Osteocyte (in vitro differentiated cells): ENCODE data around the gene UST. TPM values are rescaled to one million over a fixed set of nuclear protein-coding genes. Genes with fewer than 3 reads are reported as not detected.

Source experiments
- DNase-seq: peaks from one replicate; pipeline ENCODE4 v3.0.0; 2021; ENCODE audit warnings: mixed read lengths; ENCODE audit not compliant: unreplicated experiment; ENCODE audit errors: extremely low spot score
- H3K27ac Mint-ChIP-seq: one replicate; pipeline ENCODE4 v1.8.0; 2021; ENCODE audit warnings: mild to moderate bottlenecking, mixed read lengths; ENCODE audit not compliant: unreplicated experiment
- H3K27me3 Mint-ChIP-seq: one replicate; pipeline ENCODE4 v1.8.0; 2021; ENCODE audit warnings: mixed read lengths; ENCODE audit not compliant: unreplicated experiment
- H3K36me3 Mint-ChIP-seq: one replicate; pipeline ENCODE4 v1.8.0; 2021; ENCODE audit warnings: mixed read lengths; ENCODE audit not compliant: unreplicated experiment
- H3K4me1 Mint-ChIP-seq: one replicate; pipeline ENCODE4 v1.8.0; 2021; ENCODE audit warnings: mixed read lengths; ENCODE audit not compliant: unreplicated experiment
- H3K4me3 Mint-ChIP-seq: one replicate; pipeline ENCODE4 v1.8.0; 2021; ENCODE audit warnings: mild to moderate bottlenecking, moderate library complexity, mixed read lengths; ENCODE audit not compliant: unreplicated experiment
- H3K9me3 Mint-ChIP-seq: one replicate; pipeline ENCODE4 v1.8.0; 2021; ENCODE audit warnings: mixed read lengths; ENCODE audit not compliant: unreplicated experiment
- total RNA-seq: library from RNA; stranded (reverse); gene quantifications from 2 replicates; pipeline ENCODE4 v1.2.1, GENCODE V29; 2021
- TF ChIP-seq, protein P1 (sequence below): fragments of 200-600 bp; sonication (generic); IDR thresholded peaks from 2 replicates; pipeline ENCODE4 v1.5.0; 2021; ENCODE audit warnings: antibody characterized with exemption, mild to moderate bottlenecking, moderate library complexity

Gene UST
- total RNA-seq, 1 donor from 2014 or later, result 15.7 TPM

DNA sequence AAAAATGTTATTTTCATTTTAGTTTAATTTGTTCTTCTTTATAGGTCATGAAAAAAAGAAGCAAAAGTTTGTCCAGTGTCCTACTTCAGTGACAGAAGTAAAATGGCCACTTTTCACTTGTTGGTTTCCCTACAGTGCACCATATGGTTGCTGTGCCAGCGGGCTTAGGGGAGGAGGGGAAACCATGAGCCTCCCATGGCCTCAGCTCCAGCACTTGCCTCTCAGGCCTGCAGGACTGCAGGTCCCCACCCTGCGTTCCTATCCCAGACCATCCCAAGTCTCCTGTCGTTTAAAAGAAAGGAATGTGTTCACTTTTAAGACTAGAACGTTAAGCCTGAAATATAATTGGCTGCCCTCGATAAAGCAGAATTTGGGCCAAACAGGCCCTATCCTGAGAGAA, 360.7 kb downstream of the UST start:
- H3K4me3 Mint-ChIP-seq, result no peak overlapping the region
- H3K27me3 Mint-ChIP-seq, result no peaks in the 10 kb centered on the region
- no peak for DNase-seq
- H3K9me3 Mint-ChIP-seq, result peaks cover under 1% of the 10 kb centered on the region
- H3K36me3 Mint-ChIP-seq, result no peaks in the 10 kb centered on the region
- TF ChIP-seq, protein P1, sequence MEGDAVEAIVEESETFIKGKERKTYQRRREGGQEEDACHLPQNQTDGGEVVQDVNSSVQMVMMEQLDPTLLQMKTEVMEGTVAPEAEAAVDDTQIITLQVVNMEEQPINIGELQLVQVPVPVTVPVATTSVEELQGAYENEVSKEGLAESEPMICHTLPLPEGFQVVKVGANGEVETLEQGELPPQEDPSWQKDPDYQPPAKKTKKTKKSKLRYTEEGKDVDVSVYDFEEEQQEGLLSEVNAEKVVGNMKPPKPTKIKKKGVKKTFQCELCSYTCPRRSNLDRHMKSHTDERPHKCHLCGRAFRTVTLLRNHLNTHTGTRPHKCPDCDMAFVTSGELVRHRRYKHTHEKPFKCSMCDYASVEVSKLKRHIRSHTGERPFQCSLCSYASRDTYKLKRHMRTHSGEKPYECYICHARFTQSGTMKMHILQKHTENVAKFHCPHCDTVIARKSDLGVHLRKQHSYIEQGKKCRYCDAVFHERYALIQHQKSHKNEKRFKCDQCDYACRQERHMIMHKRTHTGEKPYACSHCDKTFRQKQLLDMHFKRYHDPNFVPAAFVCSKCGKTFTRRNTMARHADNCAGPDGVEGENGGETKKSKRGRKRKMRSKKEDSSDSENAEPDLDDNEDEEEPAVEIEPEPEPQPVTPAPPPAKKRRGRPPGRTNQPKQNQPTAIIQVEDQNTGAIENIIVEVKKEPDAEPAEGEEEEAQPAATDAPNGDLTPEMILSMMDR, result no peak
- no peaks in the 10 kb centered on the region for H3K4me1 Mint-ChIP-seq
- H3K27ac Mint-ChIP-seq, result no peak overlapping the region

DNA sequence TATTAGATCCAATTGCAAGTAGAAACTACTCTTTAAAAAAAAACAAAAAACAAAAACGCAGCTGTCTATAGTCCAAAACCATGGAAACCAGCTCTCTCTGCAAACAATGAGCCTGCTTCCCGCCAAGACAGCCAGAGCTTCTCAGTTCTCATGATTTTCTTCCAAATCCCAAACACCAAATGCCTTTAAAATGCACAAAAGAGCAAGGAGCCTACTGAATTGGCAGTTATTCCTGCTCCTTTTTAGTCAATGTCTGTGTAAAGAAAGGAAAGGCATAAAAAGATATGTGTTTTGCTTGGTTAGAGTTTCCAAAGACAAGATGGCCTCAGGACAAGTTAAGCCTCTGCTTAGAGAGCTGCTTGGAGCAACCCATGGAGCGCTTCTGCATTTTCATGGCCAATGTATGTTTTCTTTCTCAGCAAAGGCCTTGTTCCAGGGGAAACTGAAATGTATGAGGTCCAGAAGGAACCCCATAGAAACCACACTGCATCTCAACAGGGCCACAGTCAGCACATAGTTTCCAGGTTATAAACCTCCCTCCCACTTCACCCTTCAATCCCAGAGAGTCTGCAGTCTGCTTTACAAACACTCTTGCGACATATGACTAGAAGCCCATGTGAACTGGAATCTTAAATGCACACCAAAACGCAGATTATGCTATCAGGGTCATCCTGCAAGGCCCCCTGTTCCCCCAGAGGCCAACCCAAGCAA, 361.4 kb downstream of the UST start:
- Mint-ChIP-seq H3K9me3 (peaks cover 7% of the 10 kb centered on the region), H3K27ac (no peak overlapping the region), H3K36me3 (peaks cover 1% of the 10 kb centered on the region), H3K4me3 (no peak overlapping the region), H3K27me3 (no peaks in the 10 kb centered on the region), H3K4me1 (no peaks in the 10 kb centered on the region)
- TF ChIP-seq, protein P1, result no peak
- DNase-seq, result no peak

DNA sequence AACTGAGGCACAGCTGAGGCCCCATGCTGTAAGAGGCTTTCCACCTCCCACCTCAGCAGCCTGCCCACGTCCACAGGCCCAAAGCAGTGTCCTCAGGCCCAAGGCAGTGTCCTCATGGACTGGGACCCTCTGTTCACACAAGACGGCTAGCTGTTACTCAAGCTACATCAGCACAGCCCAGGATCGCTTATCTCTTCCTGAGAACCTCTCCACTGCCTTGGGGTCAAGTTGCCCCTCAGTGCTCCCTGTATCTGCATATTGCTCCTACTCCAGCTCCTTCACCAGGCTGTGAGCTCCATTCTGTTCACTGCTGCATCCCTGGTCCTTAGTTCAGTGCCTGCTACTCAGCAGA, 361.9 kb downstream of the UST start:
- TF ChIP-seq, protein P1, result no peak
- H3K36me3 Mint-ChIP-seq, result peaks cover 1% of the 10 kb centered on the region
- no peak for DNase-seq
- H3K4me3 Mint-ChIP-seq, result no peak overlapping the region
- no peak overlapping the region for H3K27ac Mint-ChIP-seq
- H3K4me1 Mint-ChIP-seq, result no peaks in the 10 kb centered on the region
- H3K9me3 Mint-ChIP-seq, result peaks cover 7% of the 10 kb centered on the region
- H3K27me3 Mint-ChIP-seq, result no peaks in the 10 kb centered on the region

DNA sequence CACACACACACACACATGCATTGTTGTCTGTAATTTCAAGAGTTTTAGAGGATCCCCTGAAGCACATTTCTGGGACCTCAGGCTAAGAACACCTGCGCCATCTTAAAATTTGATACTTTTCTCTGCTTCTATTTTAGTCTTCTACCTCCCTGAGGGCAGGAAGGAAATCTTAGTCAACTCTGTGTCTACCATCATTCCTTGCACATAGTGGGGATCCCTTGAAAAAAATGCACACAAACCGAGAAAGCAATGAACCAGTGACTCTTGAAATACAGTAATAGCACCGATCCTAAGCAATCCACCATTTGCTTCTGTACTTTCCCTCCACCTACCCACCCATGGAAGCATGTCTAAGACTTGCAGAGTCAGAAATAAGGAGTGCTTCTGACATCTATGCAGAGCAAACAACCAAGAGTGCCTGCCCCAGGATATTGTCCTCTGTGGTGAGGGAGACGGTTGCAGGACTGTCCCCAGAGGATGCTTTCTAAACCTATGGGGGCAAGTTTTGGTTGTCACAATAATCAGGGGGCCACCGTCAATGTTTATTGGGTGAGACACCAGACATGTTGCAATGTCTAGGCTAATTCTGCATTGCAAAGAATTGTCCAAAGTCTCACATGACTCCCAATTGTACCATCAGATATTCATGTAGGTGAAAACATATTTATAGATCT, 362.7 kb downstream of the UST start:
- TF ChIP-seq, protein P1, result no peak
- DNase-seq, result no peak
- Mint-ChIP-seq H3K4me3 (no peak overlapping the region), H3K9me3 (peaks cover 7% of the 10 kb centered on the region), H3K27me3 (no peaks in the 10 kb centered on the region), H3K27ac (no peak overlapping the region), H3K4me1 (no peaks in the 10 kb centered on the region), H3K36me3 (peaks cover 1% of the 10 kb centered on the region)

DNA sequence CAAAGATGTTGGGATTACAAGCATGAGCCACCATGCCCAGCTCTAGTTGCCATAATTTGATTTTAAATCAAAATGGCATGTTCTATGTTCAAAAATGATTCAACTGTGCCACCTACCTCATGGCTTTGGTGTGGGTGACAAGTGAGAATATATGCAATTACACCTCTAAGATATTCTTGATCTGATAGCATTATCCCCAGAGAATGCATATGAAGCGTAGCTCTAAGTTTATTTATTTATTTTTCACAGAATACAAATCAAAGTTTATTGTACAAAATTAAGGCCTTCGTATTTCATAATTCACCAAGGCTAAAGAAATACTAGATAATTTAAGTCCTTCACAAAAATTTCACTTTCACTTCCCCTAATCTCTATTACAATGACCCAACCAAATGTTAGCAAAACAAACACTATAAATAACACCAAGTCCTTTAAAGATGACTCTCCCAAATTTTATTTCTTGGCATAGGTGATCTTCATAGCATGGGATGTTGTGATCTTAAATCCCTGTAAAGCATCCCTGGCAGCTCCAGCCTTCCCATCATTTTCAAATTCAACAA, 364.8 kb downstream of the UST start:
- Mint-ChIP-seq H3K27me3 (peaks cover 3% of the 10 kb centered on the region), H3K4me1 (no peaks in the 10 kb centered on the region), H3K9me3 (peaks cover 7% of the 10 kb centered on the region), H3K4me3 (no peak overlapping the region), H3K36me3 (peaks cover 1% of the 10 kb centered on the region), H3K27ac (no peak overlapping the region)
- no peak for DNase-seq
- TF ChIP-seq, protein P1, result no peak
